ENCODE data around the gene FAM13A. TPM values are rescaled to one million over a fixed set of nuclear protein-coding genes. Genes with fewer than 3 reads are reported as not detected.

The FAM13A gene
- total and polyA plus RNA-seq, 2 donors (not counting 1 experiment from before 2014, with no cell fraction given) = 0.51 to 2.1 TPM

GRCh38 chr4:88698519-88698918 is 358.5 kb downstream of the FAM13A start:
- H3K4me3 ChIP-seq (ENCODE audit: control extremely low read depth in 1 of 5, extremely low read depth in 1 of 5, insufficient read depth in 1 of 5, low read depth in 2 of 5, low read length in 4 of 5) = no peak overlapping the region
- no peak for DNase-seq
- H3K9me3 ChIP-seq (ENCODE audit: control extremely low read depth in 1 of 3, control insufficient read depth in 2 of 3, insufficient read depth in 1 of 3, low read length in 2 of 3) = no peaks in the 10 kb centered on the region
- WGBS (ENCODE audit: insufficient coverage) = 98% methylated on average over 7 of the region's 7 CpGs
- Mint-ChIP-seq H3K4me3 (peak overlapping the region; percentile 86), H3K27ac (no peak overlapping the region), H3K9me3 (ENCODE audit: insufficient read depth) (no peaks in the 10 kb centered on the region), H3K4me1 (peaks cover 8% of the 10 kb centered on the region), H3K27me3 (no peaks in the 10 kb centered on the region)
- TF ChIP-seq EZH2 (IDR thresholded peaks at IDR 0.05; ENCODE audit: borderline replicate concordance, insufficient read depth, low read depth, low read length, poor library complexity, severe bottlenecking) (no peak), CTCF (IDR thresholded peaks at IDR 0.05) (no peak)
- intact Hi-C loops (cut with micrococcal nuclease) = loop anchor here (5.0 kb wide), 1 partner anchor 106 kb away; the partner anchor contains the start of gene HERC3
- H2AFZ ChIP-seq (ENCODE audit: insufficient read depth, low read depth, low read length, poor library complexity, severe bottlenecking) = no peak overlapping the region
- ChIA-PET POLR2A (no interaction called here), CTCF (no interaction called here)
- no peak for ATAC-seq (ENCODE audit: low read depth)
- no peak overlapping the region for H3K4me2 ChIP-seq (replicated peaks; ENCODE audit: low read depth, low read length, poor library complexity, severe bottlenecking)
- no peak overlapping the region for H3K9ac ChIP-seq (ENCODE audit: low read length)
- no peak overlapping the region for H3K27ac ChIP-seq (ENCODE audit: low read length in 2 of 2)
- no peaks in the 10 kb centered on the region for H4K20me1 ChIP-seq (ENCODE audit: control insufficient read depth, insufficient read depth, low read length, poor library complexity, severe bottlenecking)
- no peaks in the 10 kb centered on the region for H3K27me3 ChIP-seq (replicated peaks in 1 of 4; ENCODE audit: control extremely low read depth in 1 of 4, control insufficient read depth in 3 of 4, insufficient read depth in 4 of 4, low read length in 3 of 4)
- peaks cover 0 to 22% of the 10 kb centered on the region in 2 experiments for H3K36me3 ChIP-seq (replicated peaks in 1 of 2; ENCODE audit: control extremely low read depth in 1 of 2, control insufficient read depth in 1 of 2, extremely low read depth in 1 of 2, insufficient read depth in 2 of 2, low read length in 1 of 2)
- no peaks in the 10 kb centered on the region for H3K79me2 ChIP-seq (ENCODE audit: control insufficient read depth, insufficient read depth, low read length)
- H3K4me1 ChIP-seq (ENCODE audit: control insufficient read depth in 2 of 2, insufficient read depth in 2 of 2, low read length in 2 of 2) = no peaks in the 10 kb centered on the region

- Histone ChIP-seq H3K27me3 (replicated peaks in 1 of 4; ENCODE audit: control extremely low read depth in 1 of 4, control insufficient read depth in 3 of 4, insufficient read depth in 4 of 4, low read length in 3 of 4) (no peaks in the 10 kb centered on the region), H4K20me1 (ENCODE audit: control insufficient read depth, insufficient read depth, low read length, poor library complexity, severe bottlenecking) (no peaks in the 10 kb centered on the region), H2AFZ (ENCODE audit: insufficient read depth, low read depth, low read length, poor library complexity, severe bottlenecking) (peak within 1 kb of the TSS; percentile 73), H3K4me2 (replicated peaks; ENCODE audit: low read depth, low read length, poor library complexity, severe bottlenecking) (peak within 1 kb of the TSS; percentile 70), H3K79me2 (ENCODE audit: control insufficient read depth, insufficient read depth, low read length) (no peaks in the 10 kb centered on the region), H3K27ac (ENCODE audit: low read length in 2 of 2) (peak within 1 kb of the TSS in 1 of 2 donors; percentile 21), H3K4me3 (ENCODE audit: control extremely low read depth in 1 of 5, extremely low read depth in 1 of 5, insufficient read depth in 1 of 5, low read depth in 2 of 5, low read length in 4 of 5) (peak within 1 kb of the TSS; percentile 55 to 70 (median 67)), H3K36me3 (replicated peaks in 1 of 2; ENCODE audit: control extremely low read depth in 1 of 2, control insufficient read depth in 1 of 2, extremely low read depth in 1 of 2, insufficient read depth in 2 of 2, low read length in 1 of 2) (peaks cover 0 to 15% of the 10 kb centered on the region in 2 experiments), H3K9me3 (ENCODE audit: control extremely low read depth in 1 of 3, control insufficient read depth in 2 of 3, insufficient read depth in 1 of 3, low read length in 2 of 3) (no peaks in the 10 kb centered on the region), H3K9ac (ENCODE audit: low read length) (peak within 1 kb of the TSS; percentile 74), H3K4me1 (ENCODE audit: control insufficient read depth in 2 of 2, insufficient read depth in 2 of 2, low read length in 2 of 2) (no peaks in the 10 kb centered on the region)
- H3K4me3 Mint-ChIP-seq = peak within 1 kb of the TSS; percentile 86
- 51% methylated on average over 35 of the region's 40 CpGs for WGBS (ENCODE audit: insufficient coverage)
- TF ChIP-seq CTCF (IDR thresholded peaks at IDR 0.05) (no peak), EZH2 (IDR thresholded peaks at IDR 0.05; ENCODE audit: borderline replicate concordance, insufficient read depth, low read depth, low read length, poor library complexity, severe bottlenecking) (no peak)
- H3K27me3 Mint-ChIP-seq = no peaks in the 10 kb centered on the region
- peaks cover 8% of the 10 kb centered on the region for H3K4me1 Mint-ChIP-seq
- DNase-seq (peak; percentile 84), ATAC-seq (ENCODE audit: low read depth) (peak; percentile 92)
- POLR2A ChIA-PET = interaction anchor here (0.5 kb wide), 1 partner anchor 629 kb away, joined by 3 read pairs; no protein-coding TSS in a partner anchor
- peak within 1 kb of the TSS; percentile 71 for H3K27ac Mint-ChIP-seq
- no peaks in the 10 kb centered on the region for H3K9me3 Mint-ChIP-seq (ENCODE audit: insufficient read depth)
- intact Hi-C loops (cut with micrococcal nuclease) = loop anchor here (5.0 kb wide), 1 partner anchor 105 kb away; the partner anchor contains the start of gene HERC3
- CTCF ChIA-PET = interaction anchor here (1.8 kb wide), 1 partner anchor 158 kb away, joined by 6 read pairs; no protein-coding TSS in a partner anchor
Observed at GRCh38 chr4:88697588-88698329, 359.2 kb downstream of the FAM13A start, which contains the start of gene NAP1L5. NAP1L5 (minus strand) TSS chr4:88697829; CDS start chr4:88697754, 75 bp downstream.
